GM12874 (cell line): ENCODE data around the gene IL1RL1.

Experiments used
- TF ChIP-seq, protein P1 (sequence below): IDR thresholded peaks from 2 replicates; pipeline ENCODE4 v1.5.1; 2011; ENCODE audit warnings: low read depth, mild to moderate bottlenecking, control low read depth, low read length, moderate library complexity; ENCODE audit not compliant: insufficient read depth

The IL1RL1 gene

DNA sequence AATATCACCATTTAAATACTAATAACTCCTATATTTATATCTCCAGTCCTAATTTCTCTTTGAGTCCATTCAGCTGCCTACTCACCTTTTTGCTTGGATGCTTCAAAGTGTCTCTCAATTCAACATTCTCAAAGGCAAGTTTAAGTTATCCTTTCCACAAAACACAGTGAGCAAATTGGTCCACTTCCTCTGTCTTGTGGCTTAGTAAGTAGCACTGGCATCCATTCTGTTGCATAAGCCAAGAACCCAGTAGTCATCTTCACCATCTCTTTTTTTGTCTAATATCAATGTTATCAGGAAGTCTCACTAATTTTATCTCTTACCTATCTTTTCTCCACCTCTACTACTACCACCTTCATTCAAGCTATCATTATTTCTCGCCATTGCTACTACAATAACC is 27.4 kb upstream of the IL1RL1 start:
- TF ChIP-seq, protein P1, sequence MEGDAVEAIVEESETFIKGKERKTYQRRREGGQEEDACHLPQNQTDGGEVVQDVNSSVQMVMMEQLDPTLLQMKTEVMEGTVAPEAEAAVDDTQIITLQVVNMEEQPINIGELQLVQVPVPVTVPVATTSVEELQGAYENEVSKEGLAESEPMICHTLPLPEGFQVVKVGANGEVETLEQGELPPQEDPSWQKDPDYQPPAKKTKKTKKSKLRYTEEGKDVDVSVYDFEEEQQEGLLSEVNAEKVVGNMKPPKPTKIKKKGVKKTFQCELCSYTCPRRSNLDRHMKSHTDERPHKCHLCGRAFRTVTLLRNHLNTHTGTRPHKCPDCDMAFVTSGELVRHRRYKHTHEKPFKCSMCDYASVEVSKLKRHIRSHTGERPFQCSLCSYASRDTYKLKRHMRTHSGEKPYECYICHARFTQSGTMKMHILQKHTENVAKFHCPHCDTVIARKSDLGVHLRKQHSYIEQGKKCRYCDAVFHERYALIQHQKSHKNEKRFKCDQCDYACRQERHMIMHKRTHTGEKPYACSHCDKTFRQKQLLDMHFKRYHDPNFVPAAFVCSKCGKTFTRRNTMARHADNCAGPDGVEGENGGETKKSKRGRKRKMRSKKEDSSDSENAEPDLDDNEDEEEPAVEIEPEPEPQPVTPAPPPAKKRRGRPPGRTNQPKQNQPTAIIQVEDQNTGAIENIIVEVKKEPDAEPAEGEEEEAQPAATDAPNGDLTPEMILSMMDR, result no peak

DNA sequence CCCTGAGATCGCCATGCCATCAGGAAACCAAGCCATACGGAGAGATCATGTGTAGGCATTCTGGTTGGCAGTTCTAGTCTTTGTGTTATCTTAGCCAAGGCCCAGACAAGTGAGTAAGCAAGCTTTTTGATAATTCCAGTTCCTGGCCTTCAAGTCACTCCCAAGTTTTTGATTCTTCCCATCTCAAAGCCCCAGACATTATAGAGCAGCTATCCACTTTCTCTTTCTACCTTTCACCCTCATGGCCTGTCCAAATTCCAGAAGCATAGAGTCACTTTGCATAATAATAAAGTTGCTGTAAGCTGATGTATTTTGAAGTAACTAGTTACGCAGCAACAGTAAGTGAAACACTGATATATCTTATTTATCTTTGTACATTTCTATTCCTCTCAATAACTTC is 26.8 kb upstream of the IL1RL1 start:
- TF ChIP-seq, protein P1, result no peak

DNA sequence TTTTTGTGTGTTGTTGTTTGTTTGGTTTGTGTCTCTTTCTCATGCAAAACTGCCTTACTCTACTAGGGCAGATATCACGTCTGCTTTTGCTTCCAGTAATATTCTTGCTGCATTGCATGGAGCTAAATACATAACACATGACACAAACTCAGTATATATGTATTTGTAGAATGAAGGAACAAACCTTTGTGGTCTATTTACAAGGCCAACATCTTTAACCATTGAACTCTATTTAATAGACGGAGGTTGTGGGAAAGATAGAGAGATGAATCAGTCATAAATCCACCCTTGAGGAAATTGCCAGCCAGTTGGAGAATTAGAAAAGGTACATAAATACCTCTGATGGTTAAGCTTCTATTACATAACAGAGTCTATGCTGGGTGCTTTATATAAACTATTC is 26.0 kb upstream of the IL1RL1 start:
- TF ChIP-seq, protein P1, result no peak

DNA sequence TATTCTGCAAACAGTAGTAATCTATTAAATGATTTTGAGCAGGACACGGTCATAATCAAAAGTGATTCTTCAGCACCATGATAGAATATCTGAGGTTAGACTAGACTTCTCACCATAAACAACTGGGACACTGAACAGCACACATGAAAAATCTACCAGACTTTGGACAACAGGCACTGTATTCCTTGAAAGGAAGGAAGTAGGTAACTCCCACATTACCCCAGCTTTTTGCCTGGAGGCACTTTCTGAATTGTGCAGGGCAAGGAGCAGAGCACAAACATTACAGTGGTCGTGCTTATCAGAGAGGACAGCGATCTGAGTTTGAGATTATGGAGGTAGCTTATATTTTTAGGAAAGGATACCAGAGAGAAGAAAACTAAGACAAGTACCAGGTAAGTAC is 25.3 kb upstream of the IL1RL1 start:
- TF ChIP-seq, protein P1, result no peak

DNA sequence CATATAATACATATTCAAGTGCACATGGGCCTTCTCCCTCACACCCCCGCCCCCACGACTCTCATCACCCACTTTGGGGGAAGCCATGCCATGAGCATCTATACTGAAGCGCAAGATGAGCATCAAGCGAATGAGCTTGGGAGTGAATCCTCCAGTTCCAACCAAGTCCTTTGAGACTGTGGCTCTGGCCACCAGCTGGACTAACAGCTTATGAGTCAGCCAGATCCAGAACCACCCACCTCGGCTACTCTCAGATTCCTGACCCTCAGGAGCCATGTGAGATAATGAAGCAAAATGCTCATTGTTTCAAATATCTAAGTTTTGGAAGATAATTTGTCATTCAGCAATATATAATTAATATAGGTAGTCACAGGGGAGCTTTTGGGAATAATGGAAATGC is 22.2 kb upstream of the IL1RL1 start:
- TF ChIP-seq, protein P1, result no peak

DNA sequence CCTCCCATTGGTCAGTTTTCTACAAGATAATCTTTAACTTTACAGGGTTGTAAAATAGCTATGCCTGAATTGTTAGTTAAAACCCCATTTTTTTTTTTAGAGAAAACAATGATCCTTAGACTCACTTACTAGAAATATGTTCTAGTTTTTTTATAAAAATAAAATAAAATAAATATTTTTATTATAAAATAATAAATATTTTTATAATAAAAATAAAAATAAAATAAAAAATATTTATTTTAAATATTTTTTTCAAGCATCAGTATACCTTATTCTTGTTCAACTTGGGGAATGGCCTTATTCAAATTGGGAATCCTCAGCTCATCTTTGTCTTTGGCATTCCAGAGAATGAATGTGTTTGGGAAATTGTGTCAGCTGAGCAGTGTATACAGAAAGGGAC is 20.8 kb upstream of the IL1RL1 start:
- TF ChIP-seq, protein P1, result no peak

DNA sequence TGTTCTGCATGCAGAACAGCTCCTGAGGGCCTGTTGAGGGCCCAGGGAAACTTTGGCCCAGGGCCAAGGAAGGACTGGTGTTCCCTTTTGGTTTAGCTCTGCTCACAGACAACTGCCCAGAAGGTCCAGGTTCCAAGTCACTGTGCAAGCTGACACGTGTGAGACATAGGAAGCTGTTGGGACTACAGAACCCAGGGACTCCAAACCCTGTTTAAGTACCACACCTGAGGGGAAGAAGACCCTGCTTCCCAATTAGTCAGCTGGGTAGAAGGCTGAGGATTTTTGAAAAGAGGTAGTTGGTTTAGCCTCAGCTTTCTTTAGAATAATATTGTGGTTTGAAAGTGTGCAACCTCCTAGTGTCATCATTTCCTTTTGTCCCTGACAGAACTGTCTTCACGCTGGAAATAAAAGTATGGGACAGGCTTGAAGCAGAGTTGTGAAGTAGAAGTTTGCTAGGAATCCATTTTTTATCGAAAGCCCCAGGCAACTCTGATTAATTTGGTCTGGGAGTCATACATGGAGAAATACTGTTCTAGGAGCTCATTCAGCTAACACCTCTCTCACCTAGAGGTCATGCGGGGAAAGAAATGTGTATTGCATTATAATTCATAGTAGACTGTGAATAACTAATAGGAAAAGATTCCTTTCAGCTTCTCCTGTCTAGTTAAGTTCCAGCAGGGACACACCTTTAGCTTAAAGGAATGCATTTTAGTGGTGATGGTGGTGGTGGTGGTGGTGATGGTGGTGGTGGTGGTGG is 19.9 kb upstream of the IL1RL1 start:
- TF ChIP-seq, protein P1, result no peak
